ENCODE data around the gene NNT.

NNT gene

GRCh38 chr5:43634621-43635020 lies 31.6 kb downstream of the NNT start:
- Histone ChIP-seq H3K27me3 (ENCODE audit: insufficient read depth, low read depth) (no peaks in the 10 kb centered on the region), H3K4me1 (ENCODE audit: low read depth, poor library complexity, severe bottlenecking) (peaks cover 15% of the 10 kb centered on the region), H4K20me1 (ENCODE audit: insufficient read depth) (no peaks in the 10 kb centered on the region), H3K36me3 (ENCODE audit: insufficient read depth) (no peaks in the 10 kb centered on the region), H3K79me2 (ENCODE audit: insufficient read depth, low read depth) (no peaks in the 10 kb centered on the region), H3K9ac (no peak overlapping the region), H3K4me3 (IDR thresholded peaks at IDR 0.05; ENCODE audit: insufficient read depth, low read depth, low read length) (no peak overlapping the region), H3K4me2 (no peak overlapping the region), H3K27ac (no peak overlapping the region), H2AFZ (ENCODE audit: low read depth) (no peak overlapping the region)
- TF ChIP-seq CTCF (conservative IDR thresholded peaks at IDR 0.05; ENCODE audit: low read depth, low read length) = no peak

- no peaks in the 10 kb centered on the region for H4K20me1 ChIP-seq (ENCODE audit: insufficient read depth)
- H3K9ac ChIP-seq = no peak overlapping the region
- no peak for TF ChIP-seq CTCF (conservative IDR thresholded peaks at IDR 0.05; ENCODE audit: low read depth, low read length)
- H3K79me2 ChIP-seq (ENCODE audit: insufficient read depth, low read depth) = no peaks in the 10 kb centered on the region
- no peaks in the 10 kb centered on the region for H3K36me3 ChIP-seq (ENCODE audit: insufficient read depth)
- no peak overlapping the region for H2AFZ ChIP-seq (ENCODE audit: low read depth)
- H3K4me3 ChIP-seq (IDR thresholded peaks at IDR 0.05; ENCODE audit: insufficient read depth, low read depth, low read length) = no peak overlapping the region
- no peak overlapping the region for H3K4me2 ChIP-seq
- H3K4me1 ChIP-seq (ENCODE audit: low read depth, poor library complexity, severe bottlenecking) = peaks cover 15% of the 10 kb centered on the region
- no peak overlapping the region for H3K27ac ChIP-seq
- H3K27me3 ChIP-seq (ENCODE audit: insufficient read depth, low read depth) = no peaks in the 10 kb centered on the region
Observed at GRCh38 chr5:43635374-43635773, 32.4 kb downstream of the NNT start.

GRCh38 chr5:43636076-43636475 lies 33.1 kb downstream of the NNT start:
- Histone ChIP-seq H3K79me2 (ENCODE audit: insufficient read depth, low read depth) (no peaks in the 10 kb centered on the region), H3K9ac (no peak overlapping the region), H3K36me3 (ENCODE audit: insufficient read depth) (no peaks in the 10 kb centered on the region), H3K4me2 (no peak overlapping the region), H3K4me3 (IDR thresholded peaks at IDR 0.05; ENCODE audit: insufficient read depth, low read depth, low read length) (no peak overlapping the region), H3K27ac (no peak overlapping the region), H3K27me3 (ENCODE audit: insufficient read depth, low read depth) (no peaks in the 10 kb centered on the region), H4K20me1 (ENCODE audit: insufficient read depth) (no peaks in the 10 kb centered on the region), H2AFZ (ENCODE audit: low read depth) (no peak overlapping the region), H3K4me1 (ENCODE audit: low read depth, poor library complexity, severe bottlenecking) (peaks cover 8% of the 10 kb centered on the region)
- no peak for TF ChIP-seq CTCF (conservative IDR thresholded peaks at IDR 0.05; ENCODE audit: low read depth, low read length)

GRCh38 chr5:43637416-43637815 lies 34.4 kb downstream of the NNT start:
- no peaks in the 10 kb centered on the region for H3K27me3 ChIP-seq (ENCODE audit: insufficient read depth, low read depth)
- no peak overlapping the region for H3K4me3 ChIP-seq (IDR thresholded peaks at IDR 0.05; ENCODE audit: insufficient read depth, low read depth, low read length)
- H3K4me2 ChIP-seq = no peak overlapping the region
- no peaks in the 10 kb centered on the region for H3K4me1 ChIP-seq (ENCODE audit: low read depth, poor library complexity, severe bottlenecking)
- TF ChIP-seq CTCF (conservative IDR thresholded peaks at IDR 0.05; ENCODE audit: low read depth, low read length) = no peak
- no peaks in the 10 kb centered on the region for H3K36me3 ChIP-seq (ENCODE audit: insufficient read depth)
- H3K27ac ChIP-seq = no peak overlapping the region
- no peak overlapping the region for H3K9ac ChIP-seq
- H4K20me1 ChIP-seq (ENCODE audit: insufficient read depth) = no peaks in the 10 kb centered on the region
- H2AFZ ChIP-seq (ENCODE audit: low read depth) = no peak overlapping the region
- no peaks in the 10 kb centered on the region for H3K79me2 ChIP-seq (ENCODE audit: insufficient read depth, low read depth)

GRCh38 chr5:43638107-43638506 lies 35.1 kb downstream of the NNT start:
- no peak overlapping the region for H3K27ac ChIP-seq
- H3K79me2 ChIP-seq (ENCODE audit: insufficient read depth, low read depth) = no peaks in the 10 kb centered on the region
- no peak for TF ChIP-seq CTCF (conservative IDR thresholded peaks at IDR 0.05; ENCODE audit: low read depth, low read length)
- H3K27me3 ChIP-seq (ENCODE audit: insufficient read depth, low read depth) = no peaks in the 10 kb centered on the region
- no peak overlapping the region for H3K4me3 ChIP-seq (IDR thresholded peaks at IDR 0.05; ENCODE audit: insufficient read depth, low read depth, low read length)
- no peaks in the 10 kb centered on the region for H3K4me1 ChIP-seq (ENCODE audit: low read depth, poor library complexity, severe bottlenecking)
- no peaks in the 10 kb centered on the region for H4K20me1 ChIP-seq (ENCODE audit: insufficient read depth)
- H3K9ac ChIP-seq = no peak overlapping the region
- no peak overlapping the region for H3K4me2 ChIP-seq
- no peaks in the 10 kb centered on the region for H3K36me3 ChIP-seq (ENCODE audit: insufficient read depth)
- no peak overlapping the region for H2AFZ ChIP-seq (ENCODE audit: low read depth)
